ENCODE results near the gene PHACTR3. TPM values are rescaled to one million over a fixed set of nuclear protein-coding genes. Genes with fewer than 3 reads are reported as not detected.

PHACTR3 gene
- total RNA-seq, 1 experiment from 2014 or later, result not detected

GRCh38 chr20:59723607-59724456, 119.5 kb downstream of the PHACTR3 start:
- Histone ChIP-seq H2BK12ac (ENCODE audit: insufficient read length, low read depth, low read length) (no peak overlapping the region), H2BK5ac (ENCODE audit: insufficient read length, low read length) (no peak overlapping the region), H3K27ac (ENCODE audit: insufficient read length, low read depth, low read length) (no peak overlapping the region), H4K20me1 (ENCODE audit: control insufficient read depth, insufficient read depth, insufficient read length) (no peaks in the 10 kb centered on the region), H3T11ph (ENCODE audit: low read length) (no peak overlapping the region), H3K9ac (ENCODE audit: extremely low read depth, insufficient read length, low read length) (no peak overlapping the region), H3K27me3 (ENCODE audit: insufficient read depth, low read length) (no peaks in the 10 kb centered on the region), H2BK20ac (ENCODE audit: low read depth, low read length, poor library complexity, severe bottlenecking) (no peak overlapping the region), H3K23ac (ENCODE audit: insufficient read length, low read depth, low read length) (no peak overlapping the region), H3K79me1 (ENCODE audit: insufficient read depth, low read depth, low read length, poor library complexity, severe bottlenecking) (no peaks in the 10 kb centered on the region), H4K8ac (replicated peaks; ENCODE audit: insufficient read length, low read depth, low read length) (no peak overlapping the region), H2BK15ac (ENCODE audit: low read depth, low read length) (no peak overlapping the region), H2AFZ (ENCODE audit: low read length) (no peak overlapping the region), H3K4me2 (ENCODE audit: insufficient read depth, insufficient read length, low read length) (no peak overlapping the region), H3K79me2 (ENCODE audit: insufficient read depth, low read length) (no peaks in the 10 kb centered on the region), H3K14ac (ENCODE audit: insufficient read depth, low read length) (no peak overlapping the region; the same call in 1 of the 2 replicates), H3K18ac (ENCODE audit: insufficient read length, low read depth, low read length) (no peak overlapping the region), H4K5ac (ENCODE audit: insufficient read length, low read depth, low read length) (no peak overlapping the region), H3K56ac (ENCODE audit: insufficient read length, low read depth, low read length) (no peak overlapping the region), H3K9me3 (ENCODE audit: control insufficient read depth, low read depth, low read length) (no peaks in the 10 kb centered on the region), H2AK5ac (ENCODE audit: insufficient read length, low read length) (no peak overlapping the region), H3K23me2 (ENCODE audit: insufficient read length, low read depth, low read length, poor library complexity, severe bottlenecking) (no peaks in the 10 kb centered on the region), H4K91ac (ENCODE audit: insufficient read length, low read depth, low read length) (no peak overlapping the region), H3K4me1 (ENCODE audit: insufficient read depth, low read length) (no peaks in the 10 kb centered on the region), H2BK120ac (ENCODE audit: low read depth, low read length, poor library complexity, severe bottlenecking) (no peak overlapping the region), H3K4ac (ENCODE audit: low read depth, low read length) (no peak overlapping the region)
- no peak overlapping the region; a peak in 1 of 5 replicates for H3K4me3 Mint-ChIP-seq
- H3K9me3 Mint-ChIP-seq, result peaks cover 0 to 97% of the 10 kb centered on the region in 2 experiments; a peak in 3 of 5 replicates
- WGBS (ENCODE audit: extremely low coverage, insufficient read length, low lambda C conversion rate), result no CpG with 5 or more reads among the region's 19 CpGs
- no peak for DNase-seq
- no peaks in the 10 kb centered on the region for H3K4me1 Mint-ChIP-seq
- peaks cover 45% of the 10 kb centered on the region for H3K27me3 Mint-ChIP-seq (ENCODE audit: low read depth)
- TF ChIP-seq CTCF (conservative IDR thresholded peaks at IDR 0.05), result no peak
- no peak overlapping the region for H3K27ac Mint-ChIP-seq
- H3K36me3 Mint-ChIP-seq (ENCODE audit: insufficient read depth in 1 of 3, low read depth in 3 of 3), result peaks cover 0 to 21% (median 6%) of the 10 kb centered on the region in 3 experiments; a peak in 3 of 7 replicates

Measured in H9 (cell line).